Esophagus muscularis mucosa (tissue), 4 donors: Measurements from ENCODE around the gene STAT2. TPM values are rescaled to one million over a fixed set of nuclear protein-coding genes. Genes with fewer than 3 reads are reported as not detected.

Experiments
- DNase-seq: peaks from one replicate; pipeline ENCODE4 v3.0.0-alpha.2; 2017; ENCODE audit errors: extremely low spot score
- H3K27ac ChIP-seq, 4 donors: fragments of 200-600 bp; sonication (generic); replicated peaks in 1 of 4; 1 replicate in 3 of 4; 2 replicates in 1 of 4; pipeline ENCODE4 v1.5.1; 2016 to 2019; ENCODE audit warnings: mild to moderate bottlenecking in 1 of 4
- H3K27me3 ChIP-seq, 4 donors: fragments of 200-600 bp; sonication (generic); one replicate each; pipeline versions ENCODE4 v1.5.1 to v1.6.0; 2016 to 2019
- H3K36me3 ChIP-seq, 4 donors: fragments of 200-600 bp; sonication (generic); one replicate each; pipeline ENCODE4 v1.5.1; 2016 to 2019
- H3K4me1 ChIP-seq, 4 donors: fragments of 200-600 bp; sonication (generic); one replicate each; pipeline ENCODE4 v1.5.1; 2016 to 2019
- H3K4me3 ChIP-seq, 4 donors: fragments of 200-600 bp; sonication (generic); 1 replicate in 2 of 4; 2 replicates in 2 of 4; pipeline ENCODE4 v1.5.1; 2016 to 2019; ENCODE audit warnings: mild to moderate bottlenecking in 4 of 4, moderate library complexity in 1 of 4
- H3K9me3 ChIP-seq, 4 donors: fragments of 200-600 bp; sonication (generic); 1 replicate in 3 of 4; 2 replicates in 1 of 4; pipeline ENCODE4 v1.5.1; 2016 to 2019
- EP300 ChIP-seq: sonication (generic); formaldehyde crosslinking; IDR thresholded peaks from one replicate; pipeline ENCODE4 v1.6.1; 2017; ENCODE audit warnings: antibody characterized with exemption
- POLR2A ChIP-seq: fragments of 450-650 bp; IDR thresholded peaks from one replicate; pipeline ENCODE4 v1.6.1; 2017; ENCODE audit warnings: antibody characterized with exemption, moderate library complexity, mild to moderate bottlenecking, low read depth
- POLR2AphosphoS5 ChIP-seq, 2 donors: sonication (generic); formaldehyde crosslinking; IDR thresholded peaks; one replicate each; pipeline ENCODE4 v1.6.1; 2017; ENCODE audit warnings: antibody characterized with exemption in 2 of 2
- WGBS: methylation state at CpG from one replicate; pipeline ENCODE4 v1.1.5; 2018; 5-methylcytosine and 5-hydroxymethylcytosine counted together
- intact Hi-C: fragments of 100-400 bp; cut with DNase I; formaldehyde crosslinking; loops from one replicate; pipeline ENCODE4 v1.15.1; 2023
- total RNA-seq, 4 donors: library from RNA; depleted of rRNA; stranded (reverse); fragments of >200 nt; gene quantifications; one replicate each; pipeline versions ENCODE4 v1.1.0 to v1.2.1, GENCODE V29; 2016
- TF ChIP-seq, protein P1 (sequence below), 3 experiments: fragments of 200-600 bp in 2 of 3; fragments of 450-650 bp in 1 of 3; sonication (generic) in 2 of 3; IDR thresholded peaks; one replicate each; pipeline ENCODE4 v1.5.1; 2017 to 2019; ENCODE audit warnings: antibody characterized with exemption in 3 of 3, mild to moderate bottlenecking in 2 of 3, moderate library complexity in 1 of 3

The STAT2 gene
- total RNA-seq, 4 donors from 2014 or later, result 55.7 to 78.9 (median 68.2) TPM

DNA sequence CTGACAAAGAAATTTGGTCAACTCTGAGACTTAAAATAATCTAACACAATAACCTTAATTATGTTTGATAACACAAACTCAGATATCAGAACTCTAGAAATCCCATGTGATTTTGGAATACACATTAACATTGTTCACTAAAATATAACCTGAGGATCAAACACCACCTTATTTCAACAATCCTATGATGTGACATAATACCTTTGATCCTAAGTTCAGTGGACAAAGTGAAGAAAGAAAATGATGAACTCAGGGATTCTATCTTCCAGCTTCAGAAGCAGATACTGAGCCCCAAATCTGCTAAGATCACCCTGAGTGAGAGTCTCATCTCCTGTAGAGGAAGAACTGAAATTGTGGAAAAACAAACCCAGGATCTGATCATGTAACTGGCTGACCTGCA, 38.4 kb upstream of the STAT2 start:
- Histone ChIP-seq H3K27me3 (no peaks in the 10 kb centered on the region), H3K4me3 (no peak overlapping the region), H3K27ac (no peak overlapping the region), H3K4me1 (no peaks in the 10 kb centered on the region), H3K36me3 (no peaks in the 10 kb centered on the region), H3K9me3 (peaks cover 0 to 16% (median 10%) of the 10 kb centered on the region in 4 donors)
- DNase-seq, result no peak
- TF ChIP-seq, protein P1, sequence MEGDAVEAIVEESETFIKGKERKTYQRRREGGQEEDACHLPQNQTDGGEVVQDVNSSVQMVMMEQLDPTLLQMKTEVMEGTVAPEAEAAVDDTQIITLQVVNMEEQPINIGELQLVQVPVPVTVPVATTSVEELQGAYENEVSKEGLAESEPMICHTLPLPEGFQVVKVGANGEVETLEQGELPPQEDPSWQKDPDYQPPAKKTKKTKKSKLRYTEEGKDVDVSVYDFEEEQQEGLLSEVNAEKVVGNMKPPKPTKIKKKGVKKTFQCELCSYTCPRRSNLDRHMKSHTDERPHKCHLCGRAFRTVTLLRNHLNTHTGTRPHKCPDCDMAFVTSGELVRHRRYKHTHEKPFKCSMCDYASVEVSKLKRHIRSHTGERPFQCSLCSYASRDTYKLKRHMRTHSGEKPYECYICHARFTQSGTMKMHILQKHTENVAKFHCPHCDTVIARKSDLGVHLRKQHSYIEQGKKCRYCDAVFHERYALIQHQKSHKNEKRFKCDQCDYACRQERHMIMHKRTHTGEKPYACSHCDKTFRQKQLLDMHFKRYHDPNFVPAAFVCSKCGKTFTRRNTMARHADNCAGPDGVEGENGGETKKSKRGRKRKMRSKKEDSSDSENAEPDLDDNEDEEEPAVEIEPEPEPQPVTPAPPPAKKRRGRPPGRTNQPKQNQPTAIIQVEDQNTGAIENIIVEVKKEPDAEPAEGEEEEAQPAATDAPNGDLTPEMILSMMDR (IDR thresholded peaks at IDR 0.05), result no peak
- intact Hi-C loops, result no loop called here

DNA sequence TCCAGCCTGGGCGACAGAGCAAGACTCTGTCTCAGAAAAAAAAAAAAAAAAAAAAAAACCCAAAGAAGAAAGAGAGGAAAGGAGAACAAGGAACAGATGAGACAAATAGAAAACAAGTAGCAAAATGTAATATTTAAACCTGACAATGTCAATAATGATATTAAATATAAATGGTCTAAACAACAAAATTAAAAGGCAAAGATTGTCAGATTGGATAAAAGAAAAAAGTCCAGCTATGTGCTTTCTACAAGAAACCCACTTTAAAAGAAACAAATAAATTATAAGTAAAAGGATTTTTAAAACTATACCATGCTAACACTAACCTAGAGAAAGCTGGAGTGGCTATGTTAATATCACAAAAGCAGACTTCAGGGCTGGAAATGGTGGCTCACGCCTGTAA, 32.4 kb upstream of the STAT2 start:
- WGBS, result 92% methylated on average over 2 of the region's 2 CpGs
- intact Hi-C loops, result no loop called here
- H3K9me3 ChIP-seq, result no peaks in the 10 kb centered on the region
- H3K27me3 ChIP-seq, result no peaks in the 10 kb centered on the region
- TF ChIP-seq POLR2AphosphoS5 (IDR thresholded peaks at IDR 0.05), result no peak
- TF ChIP-seq, protein P1 (IDR thresholded peaks at IDR 0.05), result no peak
- TF ChIP-seq EP300, result no peak
- no peak for TF ChIP-seq POLR2A
- no peak for DNase-seq
- no peaks in the 10 kb centered on the region for H3K4me1 ChIP-seq
- no peak overlapping the region for H3K27ac ChIP-seq
- no peak overlapping the region for H3K4me3 ChIP-seq
- H3K36me3 ChIP-seq, result no peaks in the 10 kb centered on the region

DNA sequence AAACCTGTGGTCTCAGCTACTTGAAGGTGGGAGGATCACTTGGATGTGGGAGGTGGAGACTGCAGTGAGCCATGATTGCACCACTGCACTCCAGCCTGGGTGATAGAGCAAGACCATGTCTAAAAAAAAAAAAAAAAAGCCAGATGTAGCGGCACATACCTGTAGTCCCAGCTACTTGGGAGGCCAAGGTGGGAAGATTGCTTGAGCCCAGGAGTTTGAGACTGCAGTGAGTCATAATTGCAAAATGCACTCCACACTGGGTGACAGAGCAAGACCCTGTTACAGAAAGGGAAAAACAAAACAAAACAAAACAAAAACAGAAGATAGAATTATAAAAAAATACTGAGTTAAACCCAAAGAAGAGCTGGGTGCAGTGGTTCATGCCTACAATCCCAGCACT, 31.8 kb upstream of the STAT2 start:
- Histone ChIP-seq H3K4me1 (no peaks in the 10 kb centered on the region), H3K36me3 (no peaks in the 10 kb centered on the region), H3K9me3 (no peaks in the 10 kb centered on the region), H3K27ac (no peak overlapping the region), H3K27me3 (no peaks in the 10 kb centered on the region), H3K4me3 (no peak overlapping the region)
- intact Hi-C loops, result no loop called here
- TF ChIP-seq POLR2AphosphoS5 (IDR thresholded peaks at IDR 0.05) (no peak), EP300 (no peak), POLR2A (no peak)
- TF ChIP-seq, protein P1 (IDR thresholded peaks at IDR 0.05), result no peak
- 89% methylated on average over 1 of the region's 1 CpG for WGBS
- DNase-seq, result no peak

DNA sequence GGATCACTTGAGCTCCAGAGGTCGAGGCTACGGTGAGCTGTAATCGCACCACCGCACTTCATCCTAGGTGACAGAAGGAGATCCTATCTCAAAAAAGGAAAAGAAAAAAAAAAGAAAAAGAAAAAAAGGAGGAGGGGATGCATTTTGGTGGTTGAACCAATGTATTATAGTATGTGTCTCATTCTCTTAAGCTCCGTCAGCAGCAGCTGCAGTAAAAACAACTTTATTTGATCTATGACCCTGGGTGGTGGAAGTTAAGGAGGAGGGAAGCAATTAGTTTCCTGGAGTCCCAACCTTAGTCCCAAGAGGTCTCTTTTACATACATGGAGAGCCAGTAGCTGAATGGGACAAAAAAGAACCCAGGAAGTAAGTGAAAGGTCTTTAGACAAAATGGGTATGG, 29.5 kb upstream of the STAT2 start:
- DNase-seq, result no peak
- Histone ChIP-seq H3K4me3 (no peak overlapping the region), H3K36me3 (no peaks in the 10 kb centered on the region), H3K4me1 (no peaks in the 10 kb centered on the region), H3K27me3 (no peaks in the 10 kb centered on the region), H3K9me3 (no peaks in the 10 kb centered on the region), H3K27ac (no peak overlapping the region)
- intact Hi-C loops, result no loop called here
- no peak for TF ChIP-seq POLR2AphosphoS5 (IDR thresholded peaks at IDR 0.05)
- no peak for TF ChIP-seq POLR2A
- TF ChIP-seq, protein P1 (IDR thresholded peaks at IDR 0.05), result no peak
- no peak for TF ChIP-seq EP300
- 61% methylated on average over 5 of the region's 5 CpGs for WGBS

DNA sequence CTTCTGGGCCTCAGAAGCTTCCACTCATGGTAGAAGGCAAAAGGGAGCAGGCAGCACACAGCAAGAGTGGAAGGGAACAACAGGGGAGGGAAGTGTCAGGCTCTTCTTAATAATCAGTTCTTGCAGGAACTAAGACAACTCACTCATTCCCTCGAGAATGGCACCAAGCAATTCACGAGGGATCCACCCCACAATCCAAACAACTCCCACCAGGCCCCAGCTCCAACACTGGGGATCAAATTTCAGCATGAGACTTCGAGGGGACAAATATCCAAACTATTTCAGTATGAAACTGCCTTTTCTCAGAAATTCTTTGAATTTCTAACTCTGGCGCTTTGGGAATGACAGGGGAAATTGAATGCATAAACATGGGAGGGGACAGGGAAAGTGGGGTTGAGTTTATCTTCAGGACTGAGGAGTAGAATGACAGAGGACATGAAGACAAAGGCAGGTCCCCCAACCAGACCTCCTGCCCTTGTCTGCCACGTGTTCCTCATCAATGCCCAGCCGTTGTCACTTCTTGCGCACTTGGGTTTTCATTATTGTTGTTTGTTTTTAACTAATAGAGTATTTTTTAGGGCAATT, 27.3 kb upstream of the STAT2 start:
- no peaks in the 10 kb centered on the region for H3K27me3 ChIP-seq
- TF ChIP-seq POLR2A, result no peak
- H3K4me3 ChIP-seq, result no peak overlapping the region
- no peaks in the 10 kb centered on the region for H3K9me3 ChIP-seq
- intact Hi-C loops, result no loop called here
- no peak overlapping the region for H3K27ac ChIP-seq
- WGBS, result 48% methylated on average over 7 of the region's 7 CpGs
- H3K36me3 ChIP-seq, result no peaks in the 10 kb centered on the region
- no peak for DNase-seq
- H3K4me1 ChIP-seq, result no peaks in the 10 kb centered on the region
